SK-N-SH treated with all-trans-retinoic acid at 6 μM for 48 hours (cell line): ENCODE measurements around the gene PEX10.

Source experiments
- ARNTL ChIP-seq: fragments of 450-650 bp; formaldehyde crosslinking; IDR thresholded peaks from 2 replicates; pipeline ENCODE4 v1.5.0; 2020; ENCODE audit warnings: low read depth, mild to moderate bottlenecking, moderate library complexity, borderline replicate concordance
- BACH2 ChIP-seq: fragments of 250-450 bp; sonication (Bioruptor Pico); IDR thresholded peaks from 2 replicates; pipeline ENCODE4 v1.9.0; 2021; ENCODE audit warnings: mild to moderate bottlenecking, borderline replicate concordance
- CSDC2 ChIP-seq: fragments of 250-450 bp; sonication (Bioruptor Pico); IDR thresholded peaks from 2 replicates; pipeline ENCODE4 v1.5.0; 2020; ENCODE audit warnings: mild to moderate bottlenecking, moderate library complexity
- OSR1 ChIP-seq: fragments of 250-450 bp; sonication (Bioruptor Pico); IDR thresholded peaks from 2 replicates; pipeline ENCODE4 v1.8.0; 2022; ENCODE audit warnings: moderate library complexity, mild to moderate bottlenecking, inconsistent platforms
- POU6F1 ChIP-seq: fragments of 250-450 bp; sonication (Bioruptor Pico); IDR thresholded peaks from 2 replicates; pipeline ENCODE4 v1.8.0; 2021; ENCODE audit warnings: low read depth, mild to moderate bottlenecking, moderate library complexity, borderline replicate concordance
- PPARA ChIP-seq: fragments of 250-450 bp; sonication (Bioruptor Pico); IDR thresholded peaks from 2 replicates; pipeline ENCODE4 v1.5.0; 2020; ENCODE audit warnings: mild to moderate bottlenecking, borderline replicate concordance
- SNAI2 ChIP-seq: fragments of 250-450 bp; sonication (Bioruptor Pico); IDR thresholded peaks from 2 replicates; pipeline ENCODE4 v1.5.0; 2020; ENCODE audit warnings: mild to moderate bottlenecking, moderate library complexity
- TSHZ2 ChIP-seq: fragments of 250-450 bp; sonication (Bioruptor Pico); IDR thresholded peaks from 2 replicates; pipeline ENCODE4 v1.5.0; 2020; ENCODE audit warnings: mild to moderate bottlenecking, moderate library complexity
- ZFP3 ChIP-seq: fragments of 250-450 bp; sonication (Bioruptor Pico); IDR thresholded peaks from 2 replicates; pipeline ENCODE4 v1.5.0; 2020; ENCODE audit warnings: mild to moderate bottlenecking, moderate library complexity
- ZFP30 ChIP-seq: fragments of 450-650 bp; formaldehyde crosslinking; IDR thresholded peaks from 2 replicates; pipeline ENCODE4 v1.5.0; 2022; ENCODE audit warnings: mild to moderate bottlenecking, moderate library complexity
- ZNF70 ChIP-seq: fragments of 450-650 bp; formaldehyde crosslinking; IDR thresholded peaks from 2 replicates; pipeline ENCODE4 v1.5.0; 2020; ENCODE audit warnings: mild to moderate bottlenecking, moderate library complexity
- TF ChIP-seq, protein P1 (sequence below): fragments of 250-450 bp; sonication (Bioruptor Pico); IDR thresholded peaks from 2 replicates; pipeline ENCODE4 v1.8.0; 2020; ENCODE audit warnings: mild to moderate bottlenecking, moderate library complexity, borderline replicate concordance
- TF ChIP-seq, protein P2 (sequence below): fragments of 250-450 bp; sonication (Bioruptor Pico); IDR thresholded peaks from 2 replicates; pipeline ENCODE4 v1.5.1; 2021; ENCODE audit warnings: mild to moderate bottlenecking, moderate library complexity
- TF ChIP-seq, protein P3 (sequence below): fragments of 250-450 bp; sonication (Bioruptor Pico); IDR thresholded peaks from 2 replicates; pipeline ENCODE4 v1.5.1; 2020; ENCODE audit warnings: low read depth, mild to moderate bottlenecking, moderate library complexity

- no peak for TF ChIP-seq PPARA (CRISPR knock-in tag)
- TF ChIP-seq POU6F1 (CRISPR knock-in tag): no peak
- TF ChIP-seq, protein P1, sequence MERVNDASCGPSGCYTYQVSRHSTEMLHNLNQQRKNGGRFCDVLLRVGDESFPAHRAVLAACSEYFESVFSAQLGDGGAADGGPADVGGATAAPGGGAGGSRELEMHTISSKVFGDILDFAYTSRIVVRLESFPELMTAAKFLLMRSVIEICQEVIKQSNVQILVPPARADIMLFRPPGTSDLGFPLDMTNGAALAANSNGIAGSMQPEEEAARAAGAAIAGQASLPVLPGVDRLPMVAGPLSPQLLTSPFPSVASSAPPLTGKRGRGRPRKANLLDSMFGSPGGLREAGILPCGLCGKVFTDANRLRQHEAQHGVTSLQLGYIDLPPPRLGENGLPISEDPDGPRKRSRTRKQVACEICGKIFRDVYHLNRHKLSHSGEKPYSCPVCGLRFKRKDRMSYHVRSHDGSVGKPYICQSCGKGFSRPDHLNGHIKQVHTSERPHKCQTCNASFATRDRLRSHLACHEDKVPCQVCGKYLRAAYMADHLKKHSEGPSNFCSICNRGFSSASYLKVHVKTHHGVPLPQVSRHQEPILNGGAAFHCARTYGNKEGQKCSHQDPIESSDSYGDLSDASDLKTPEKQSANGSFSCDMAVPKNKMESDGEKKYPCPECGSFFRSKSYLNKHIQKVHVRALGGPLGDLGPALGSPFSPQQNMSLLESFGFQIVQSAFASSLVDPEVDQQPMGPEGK (CRISPR knock-in tag): no peak
- TF ChIP-seq CSDC2 (CRISPR knock-in tag): no peak
- no peak for TF ChIP-seq ZFP3 (CRISPR knock-in tag)
- TF ChIP-seq, protein P2, sequence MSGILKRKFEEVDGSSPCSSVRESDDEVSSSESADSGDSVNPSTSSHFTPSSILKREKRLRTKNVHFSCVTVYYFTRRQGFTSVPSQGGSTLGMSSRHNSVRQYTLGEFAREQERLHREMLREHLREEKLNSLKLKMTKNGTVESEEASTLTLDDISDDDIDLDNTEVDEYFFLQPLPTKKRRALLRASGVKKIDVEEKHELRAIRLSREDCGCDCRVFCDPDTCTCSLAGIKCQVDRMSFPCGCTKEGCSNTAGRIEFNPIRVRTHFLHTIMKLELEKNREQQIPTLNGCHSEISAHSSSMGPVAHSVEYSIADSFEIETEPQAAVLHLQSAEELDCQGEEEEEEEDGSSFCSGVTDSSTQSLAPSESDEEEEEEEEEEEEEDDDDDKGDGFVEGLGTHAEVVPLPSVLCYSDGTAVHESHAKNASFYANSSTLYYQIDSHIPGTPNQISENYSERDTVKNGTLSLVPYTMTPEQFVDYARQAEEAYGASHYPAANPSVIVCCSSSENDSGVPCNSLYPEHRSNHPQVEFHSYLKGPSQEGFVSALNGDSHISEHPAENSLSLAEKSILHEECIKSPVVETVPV (CRISPR knock-in tag): no peak
- no peak for TF ChIP-seq SNAI2 (CRISPR knock-in tag)
- no peak for TF ChIP-seq ZFP30
- TF ChIP-seq ZNF70 (CRISPR knock-in tag): no peak
- TF ChIP-seq, protein P3, sequence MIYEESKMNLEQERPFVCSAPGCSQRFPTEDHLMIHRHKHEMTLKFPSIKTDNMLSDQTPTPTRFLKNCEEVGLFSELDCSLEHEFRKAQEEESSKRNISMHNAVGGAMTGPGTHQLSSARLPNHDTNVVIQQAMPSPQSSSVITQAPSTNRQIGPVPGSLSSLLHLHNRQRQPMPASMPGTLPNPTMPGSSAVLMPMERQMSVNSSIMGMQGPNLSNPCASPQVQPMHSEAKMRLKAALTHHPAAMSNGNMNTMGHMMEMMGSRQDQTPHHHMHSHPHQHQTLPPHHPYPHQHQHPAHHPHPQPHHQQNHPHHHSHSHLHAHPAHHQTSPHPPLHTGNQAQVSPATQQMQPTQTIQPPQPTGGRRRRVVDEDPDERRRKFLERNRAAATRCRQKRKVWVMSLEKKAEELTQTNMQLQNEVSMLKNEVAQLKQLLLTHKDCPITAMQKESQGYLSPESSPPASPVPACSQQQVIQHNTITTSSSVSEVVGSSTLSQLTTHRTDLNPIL (CRISPR knock-in tag): no peak
- no peak for TF ChIP-seq OSR1 (CRISPR knock-in tag)
- no peak for TF ChIP-seq BACH2 (CRISPR knock-in tag)
- TF ChIP-seq TSHZ2 (CRISPR knock-in tag): no peak
- no peak for TF ChIP-seq ARNTL (CRISPR knock-in tag)
Observed at GRCh38 chr1:2395245-2395644, 17.1 kb downstream of the PEX10 start.
